ENCODE results near the gene NKD1.
"Not testable (repeated sequence)": the region's sequence is repeated elsewhere in the genome, so short reads cannot be mapped to it uniquely, and the experiment has no call there.

NKD1 gene

GRCh38 chr16:50529334-50529733 lies 18.9 kb upstream of the NKD1 start:
- Mint-ChIP-seq H3K4me1 (no peaks in the 10 kb centered on the region), H3K9me3 (peaks cover 7% of the 10 kb centered on the region), H3K27me3 (peaks cover 45% of the 10 kb centered on the region), H3K4me3 (no peak overlapping the region), H3K36me3 (no peaks in the 10 kb centered on the region), H3K27ac (no peak overlapping the region)
- ATAC-seq: no peak

- Mint-ChIP-seq H3K27me3 (peaks cover 40% of the 10 kb centered on the region), H3K36me3 (no peaks in the 10 kb centered on the region), H3K4me1 (no peaks in the 10 kb centered on the region), H3K4me3 (no peak overlapping the region), H3K9me3 (peaks cover 7% of the 10 kb centered on the region), H3K27ac (no peak overlapping the region)
- no peak for ATAC-seq
Observed at GRCh38 chr16:50530277-50531236, 17.6 kb upstream of the NKD1 start.

GRCh38 chr16:50531359-50531758 lies 16.8 kb upstream of the NKD1 start:
- Mint-ChIP-seq H3K36me3 (no peaks in the 10 kb centered on the region), H3K4me3 (no peak overlapping the region), H3K27me3 (peaks cover 40% of the 10 kb centered on the region), H3K9me3 (peaks cover 7% of the 10 kb centered on the region), H3K27ac (no peak overlapping the region), H3K4me1 (no peaks in the 10 kb centered on the region)
- no peak for ATAC-seq

GRCh38 chr16:50531901-50532300 lies 16.3 kb upstream of the NKD1 start:
- Mint-ChIP-seq H3K4me1 (no peaks in the 10 kb centered on the region), H3K9me3 (peaks cover 7% of the 10 kb centered on the region), H3K27me3 (peaks cover 35% of the 10 kb centered on the region), H3K27ac (no peak overlapping the region), H3K4me3 (no peak overlapping the region), H3K36me3 (no peaks in the 10 kb centered on the region)
- no peak for ATAC-seq

GRCh38 chr16:50532576-50532975 lies 15.6 kb upstream of the NKD1 start:
- ATAC-seq: no peak
- H3K27ac Mint-ChIP-seq: no peak overlapping the region
- H3K36me3 Mint-ChIP-seq: no peaks in the 10 kb centered on the region
- peaks cover 34% of the 10 kb centered on the region for H3K27me3 Mint-ChIP-seq
- H3K4me1 Mint-ChIP-seq: no peaks in the 10 kb centered on the region
- peaks cover 7% of the 10 kb centered on the region for H3K9me3 Mint-ChIP-seq
- no peak overlapping the region for H3K4me3 Mint-ChIP-seq

GRCh38 chr16:50533317-50533716 lies 14.9 kb upstream of the NKD1 start:
- peaks cover 26% of the 10 kb centered on the region for H3K27me3 Mint-ChIP-seq
- no peak overlapping the region for H3K4me3 Mint-ChIP-seq
- H3K9me3 Mint-ChIP-seq: peaks cover 6% of the 10 kb centered on the region
- no peak overlapping the region for H3K27ac Mint-ChIP-seq
- H3K36me3 Mint-ChIP-seq: no peaks in the 10 kb centered on the region
- no peak for ATAC-seq
- H3K4me1 Mint-ChIP-seq: no peaks in the 10 kb centered on the region

- H3K4me3 Mint-ChIP-seq: no peak overlapping the region
- H3K27ac Mint-ChIP-seq: no peak overlapping the region
- peaks cover 3% of the 10 kb centered on the region for H3K9me3 Mint-ChIP-seq
- H3K27me3 Mint-ChIP-seq: peaks cover 28% of the 10 kb centered on the region
- H3K4me1 Mint-ChIP-seq: no peaks in the 10 kb centered on the region
- no peak for ATAC-seq
- no peaks in the 10 kb centered on the region for H3K36me3 Mint-ChIP-seq
Observed at GRCh38 chr16:50534091-50534490, 14.1 kb upstream of the NKD1 start.

- no peak for ATAC-seq
- Mint-ChIP-seq H3K27ac (no peak overlapping the region), H3K27me3 (peaks cover 33% of the 10 kb centered on the region), H3K36me3 (no peaks in the 10 kb centered on the region), H3K4me1 (no peaks in the 10 kb centered on the region), H3K4me3 (no peak overlapping the region), H3K9me3 (peaks cover 3% of the 10 kb centered on the region)
Observed at GRCh38 chr16:50534556-50534955, 13.6 kb upstream of the NKD1 start.

GRCh38 chr16:50534958-50535357 lies 13.2 kb upstream of the NKD1 start:
- Mint-ChIP-seq H3K36me3 (no peaks in the 10 kb centered on the region), H3K27me3 (peaks cover 33% of the 10 kb centered on the region), H3K9me3 (peaks cover 3% of the 10 kb centered on the region), H3K4me1 (no peaks in the 10 kb centered on the region), H3K4me3 (no peak overlapping the region), H3K27ac (no peak overlapping the region)
- ATAC-seq: no peak

GRCh38 chr16:50535506-50536257 lies 12.5 kb upstream of the NKD1 start:
- no peaks in the 10 kb centered on the region for H3K9me3 Mint-ChIP-seq
- H3K4me3 Mint-ChIP-seq: no peak overlapping the region
- peaks cover 38% of the 10 kb centered on the region for H3K27me3 Mint-ChIP-seq
- no peaks in the 10 kb centered on the region for H3K4me1 Mint-ChIP-seq
- ATAC-seq: no peak
- H3K27ac Mint-ChIP-seq: no peak overlapping the region
- H3K36me3 Mint-ChIP-seq: no peaks in the 10 kb centered on the region

GRCh38 chr16:50536258-50536645 lies 11.9 kb upstream of the NKD1 start:
- not testable (repeated sequence) for H3K9me3 Mint-ChIP-seq, H3K4me3 Mint-ChIP-seq, H3K4me1 Mint-ChIP-seq, H3K36me3 Mint-ChIP-seq, H3K27ac Mint-ChIP-seq, ATAC-seq
- peaks cover 44% of the 10 kb centered on the region for H3K27me3 Mint-ChIP-seq

GRCh38 chr16:50537533-50538290 lies 10.5 kb upstream of the NKD1 start:
- no peaks in the 10 kb centered on the region for H3K9me3 Mint-ChIP-seq
- no peak for ATAC-seq
- H3K27me3 Mint-ChIP-seq: peaks cover 47% of the 10 kb centered on the region
- no peaks in the 10 kb centered on the region for H3K36me3 Mint-ChIP-seq
- no peak overlapping the region for H3K27ac Mint-ChIP-seq
- no peak overlapping the region for H3K4me3 Mint-ChIP-seq
- H3K4me1 Mint-ChIP-seq: no peaks in the 10 kb centered on the region

GRCh38 chr16:50538411-50539052 lies 9.7 kb upstream of the NKD1 start:
- Mint-ChIP-seq H3K27ac (no peak overlapping the region), H3K9me3 (peaks cover 6% of the 10 kb centered on the region), H3K27me3 (peaks cover 50% of the 10 kb centered on the region), H3K4me1 (no peaks in the 10 kb centered on the region), H3K4me3 (no peak overlapping the region), H3K36me3 (peaks cover under 1% of the 10 kb centered on the region)
- ATAC-seq: no peak

GRCh38 chr16:50539053-50539695 lies 9.0 kb upstream of the NKD1 start:
- Mint-ChIP-seq H3K9me3 (peaks cover 6% of the 10 kb centered on the region), H3K36me3 (peaks cover 6% of the 10 kb centered on the region), H3K4me1 (no peaks in the 10 kb centered on the region), H3K4me3 (no peak overlapping the region), H3K27me3 (peaks cover 50% of the 10 kb centered on the region), H3K27ac (no peak overlapping the region)
- ATAC-seq: no peak
